GM18951 (cell line): ENCODE measurements around the gene CDS2.

Source experiments
- POLR2A ChIP-seq: IDR thresholded peaks from 4 replicates; pipeline ENCODE4 v1.6.1; 2011; ENCODE audit warnings: mild to moderate bottlenecking; ENCODE audit not compliant: insufficient read length, insufficient read depth; ENCODE audit errors: extremely low read depth
- in situ Hi-C: fragments of 300-500 bp; cut with MboI; formaldehyde crosslinking; loops from one replicate; pipeline ENCODE4 v1.12.0; 2022; ENCODE audit warnings: low sequenced_read_pairs, mixed read lengths, inconsistent platforms; ENCODE audit not compliant: unreplicated experiment

CDS2 gene

DNA sequence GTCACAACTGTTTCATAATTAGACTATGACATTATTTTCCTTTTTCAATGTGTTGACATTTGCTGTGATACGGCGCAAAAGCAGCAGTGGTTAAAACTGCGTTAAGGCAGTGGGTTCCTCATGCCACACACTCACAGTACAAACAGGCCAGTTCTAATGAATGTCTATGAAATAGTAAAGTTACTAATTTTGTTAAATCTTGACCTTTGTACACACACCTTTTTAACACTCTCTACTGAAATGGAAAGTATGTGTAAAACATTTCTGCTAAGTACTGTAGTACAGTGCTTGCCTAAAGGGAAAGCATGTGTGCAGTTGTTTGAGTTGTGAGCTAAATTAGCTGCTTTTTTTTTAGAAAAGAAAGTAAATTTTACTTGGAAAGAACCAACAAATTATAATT, 60.3 kb downstream of the CDS2 start:
- no peak for TF ChIP-seq POLR2A
- in situ Hi-C loops: loop anchor here (10.0 kb wide), 1 partner anchor 62 kb away; the partner anchor contains the start of gene CDS2

- TF ChIP-seq POLR2A: no peak
- in situ Hi-C loops: loop anchor here (10.0 kb wide), 1 partner anchor 64 kb away; the partner anchor contains the start of gene CDS2
These were observed 61.9 kb downstream of the CDS2 start for GRCh38 chr20:5188736-5189135.

DNA sequence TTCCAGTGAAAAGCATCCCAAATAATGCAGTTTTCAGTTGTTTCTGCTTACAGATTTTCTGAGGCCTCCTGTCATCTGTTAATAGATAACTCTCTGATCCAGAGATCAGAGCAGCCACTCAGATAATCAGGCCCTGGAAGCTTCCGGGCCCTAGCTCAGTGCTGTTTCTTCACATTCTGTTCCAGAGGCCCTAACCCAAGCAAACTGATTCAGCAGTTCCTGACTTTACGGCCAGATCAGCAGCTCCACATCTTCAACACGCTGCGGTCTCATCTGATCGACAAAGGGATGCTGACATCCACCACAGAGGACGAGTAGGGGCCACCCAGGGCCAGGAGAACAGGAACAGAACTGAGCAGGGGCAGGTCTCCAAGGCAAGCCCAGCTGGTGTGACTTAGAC, 63.1 kb downstream of the CDS2 start:
- no peak for TF ChIP-seq POLR2A
- in situ Hi-C loops: loop anchor here (10.0 kb wide), 1 partner anchor 65 kb away; the partner anchor contains the start of gene CDS2

DNA sequence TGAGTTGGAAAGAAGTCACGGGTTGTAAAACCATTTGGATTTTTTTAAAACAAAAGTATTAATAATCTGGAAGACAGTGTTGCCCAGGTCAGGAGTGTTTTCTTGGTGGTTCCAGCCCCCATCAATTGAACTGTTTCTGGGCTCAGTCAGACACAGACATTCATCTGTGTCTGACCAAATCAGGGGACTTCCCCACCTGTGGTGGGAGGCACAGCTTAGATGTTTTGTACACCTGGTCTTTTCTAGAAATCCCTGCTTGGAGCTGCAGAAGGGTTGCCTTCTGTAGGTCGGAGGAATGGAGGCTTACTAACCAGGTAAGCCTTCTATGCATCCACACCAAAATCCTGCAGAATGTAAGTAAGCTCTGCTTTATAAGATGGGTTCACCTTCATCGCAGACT, 63.6 kb downstream of the CDS2 start:
- in situ Hi-C loops: no loop called here
- no peak for TF ChIP-seq POLR2A

GRCh38 chr20:5191829-5192569, 65.2 kb downstream of the CDS2 start:
- in situ Hi-C loops: no loop called here
- no peak for TF ChIP-seq POLR2A

DNA sequence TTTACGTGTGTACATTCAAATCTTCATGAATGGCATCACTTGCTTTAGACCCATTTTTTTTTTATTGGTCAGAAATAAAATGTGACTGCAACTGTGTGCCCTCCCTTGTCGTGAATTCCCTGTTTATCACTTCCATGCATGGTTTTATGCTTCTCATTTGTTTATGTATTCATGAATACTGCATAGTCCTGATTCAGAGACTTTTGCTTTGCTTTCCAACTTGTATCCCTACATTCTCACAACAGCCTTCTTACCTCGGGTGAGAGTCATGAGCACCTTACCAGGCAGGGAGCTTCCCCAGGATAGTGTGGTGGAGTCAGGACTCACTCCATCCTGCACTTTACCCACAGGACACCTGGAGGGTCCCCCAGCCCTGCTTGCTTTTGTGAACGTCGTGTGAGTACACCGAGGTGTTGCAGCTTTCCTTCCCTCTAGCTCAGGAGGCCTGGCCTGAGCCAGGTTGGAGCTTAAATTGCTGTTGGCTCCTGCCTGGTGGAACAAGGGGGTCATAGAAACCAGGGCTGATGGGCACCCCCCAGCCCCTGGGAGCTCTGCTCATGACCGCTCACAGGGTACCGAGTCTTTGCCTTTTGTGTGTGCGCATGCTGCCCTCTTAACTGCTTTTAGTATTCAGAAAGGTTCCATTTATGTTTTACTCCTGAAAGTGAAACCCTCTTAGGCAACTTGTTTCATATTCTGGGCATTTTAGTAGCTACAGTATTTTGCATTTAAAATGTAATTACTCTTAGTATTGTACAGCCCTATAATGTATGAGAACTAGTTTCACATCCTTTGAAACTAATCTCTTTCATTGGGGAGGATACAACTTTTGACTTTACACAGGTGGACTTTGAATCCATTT, 66.0 kb downstream of the CDS2 start:
- in situ Hi-C loops: no loop called here
- TF ChIP-seq POLR2A: no peak

- no peak for TF ChIP-seq POLR2A
- in situ Hi-C loops: no loop called here
These were observed 68.8 kb downstream of the CDS2 start for GRCh38 chr20:5195655-5196054.

DNA sequence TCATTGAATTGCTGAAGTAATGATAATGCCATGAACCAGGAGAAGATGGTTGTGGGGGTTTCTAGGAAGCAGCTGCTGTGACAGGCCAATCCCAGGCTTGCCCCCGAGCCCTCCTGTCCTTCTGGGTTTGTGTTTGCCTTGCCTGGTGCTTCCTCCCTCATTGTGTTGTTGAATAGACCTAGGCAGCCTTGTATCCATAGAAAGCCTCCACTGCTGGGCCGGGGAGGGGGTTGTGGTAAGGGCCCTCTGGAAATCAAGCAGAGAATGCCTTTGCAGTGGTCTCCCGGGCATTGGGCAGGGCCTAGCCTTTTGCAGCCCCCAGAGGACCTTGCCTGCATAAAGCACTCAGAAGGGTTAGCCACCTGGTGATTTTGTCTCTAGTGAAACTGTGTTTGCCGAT, 69.3 kb downstream of the CDS2 start:
- TF ChIP-seq POLR2A: no peak
- in situ Hi-C loops: no loop called here

DNA sequence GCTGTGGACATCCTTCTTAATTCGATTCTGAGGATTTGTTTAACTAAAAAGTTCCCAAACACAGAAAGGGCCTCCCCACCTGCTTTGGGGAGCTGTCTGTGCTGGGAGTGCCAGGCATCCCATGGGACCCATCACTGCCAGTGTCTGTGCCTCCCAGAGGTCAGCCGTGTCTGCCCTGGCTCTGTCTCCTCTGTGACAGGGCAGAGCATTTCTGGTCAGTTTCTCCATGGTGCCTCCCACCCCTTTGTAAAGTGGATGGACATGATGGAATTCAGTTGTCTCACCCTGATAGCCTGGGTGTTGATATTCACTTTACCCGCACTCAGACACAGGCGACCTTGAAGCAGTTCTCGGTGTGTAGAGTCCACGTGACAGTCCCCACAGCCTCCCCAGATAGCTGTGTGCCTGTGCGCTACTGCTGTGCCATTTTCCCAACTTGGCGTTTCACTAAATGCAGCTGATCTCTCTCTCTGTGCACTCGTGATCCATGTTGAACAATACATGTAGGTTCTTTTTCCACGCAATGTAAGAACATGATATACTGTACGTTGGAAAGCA, 70.5 kb downstream of the CDS2 start:
- in situ Hi-C loops: no loop called here
- TF ChIP-seq POLR2A: no peak

DNA sequence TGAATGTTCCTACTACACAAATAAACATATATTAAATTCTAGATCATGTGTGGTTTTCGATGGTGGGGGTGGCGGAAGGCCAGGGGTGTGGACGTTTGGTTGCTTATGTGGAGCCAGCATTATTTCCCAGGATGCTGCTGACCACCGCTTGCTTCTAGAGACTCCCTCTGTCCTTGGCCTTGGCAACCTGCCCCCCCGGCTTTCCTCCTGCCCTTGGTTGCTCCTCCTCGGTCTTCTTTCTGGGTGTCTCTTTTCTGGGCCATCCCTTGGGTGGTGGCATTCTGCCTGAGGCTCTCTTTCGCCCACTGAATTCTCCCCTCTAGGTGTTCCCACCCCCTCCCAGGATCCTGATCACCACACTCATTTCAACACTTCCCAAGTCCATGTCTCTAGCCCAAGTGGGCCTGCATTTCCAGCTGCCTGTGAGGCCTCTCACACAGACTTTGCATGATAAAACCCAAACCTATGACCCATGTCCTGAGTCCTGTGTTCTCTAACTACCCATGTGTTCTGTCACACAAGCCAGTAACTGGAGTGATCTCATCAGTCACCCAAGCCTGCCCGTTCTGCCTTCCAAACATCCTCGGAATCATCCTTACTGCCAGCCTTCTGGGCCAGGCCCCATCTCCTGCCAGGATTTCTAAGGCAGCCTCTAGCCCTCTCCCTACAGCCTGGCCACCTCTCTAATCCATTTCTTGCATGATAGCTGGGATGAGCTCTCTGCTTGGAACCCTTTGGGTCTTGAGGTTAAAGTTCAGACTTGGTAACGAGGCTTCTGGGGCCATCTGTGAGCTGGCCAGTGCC, 71.2 kb downstream of the CDS2 start:
- TF ChIP-seq POLR2A: no peak
- in situ Hi-C loops: no loop called here

DNA sequence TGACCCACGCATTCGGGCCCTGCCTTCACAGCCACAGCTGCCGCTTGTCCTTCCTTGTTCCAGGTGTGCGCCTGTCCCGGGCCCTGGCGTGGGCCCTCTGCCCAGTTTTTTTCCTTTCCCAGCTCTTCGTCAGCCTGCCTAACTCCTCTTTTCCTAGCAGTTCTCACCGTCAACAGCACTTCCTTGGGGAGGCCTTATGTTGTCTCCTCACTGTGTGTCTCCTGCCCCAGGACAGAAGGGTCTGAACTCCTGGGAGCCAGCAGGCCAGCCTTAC, 71.8 kb downstream of the CDS2 start:
- TF ChIP-seq POLR2A: no peak
- in situ Hi-C loops: no loop called here

DNA sequence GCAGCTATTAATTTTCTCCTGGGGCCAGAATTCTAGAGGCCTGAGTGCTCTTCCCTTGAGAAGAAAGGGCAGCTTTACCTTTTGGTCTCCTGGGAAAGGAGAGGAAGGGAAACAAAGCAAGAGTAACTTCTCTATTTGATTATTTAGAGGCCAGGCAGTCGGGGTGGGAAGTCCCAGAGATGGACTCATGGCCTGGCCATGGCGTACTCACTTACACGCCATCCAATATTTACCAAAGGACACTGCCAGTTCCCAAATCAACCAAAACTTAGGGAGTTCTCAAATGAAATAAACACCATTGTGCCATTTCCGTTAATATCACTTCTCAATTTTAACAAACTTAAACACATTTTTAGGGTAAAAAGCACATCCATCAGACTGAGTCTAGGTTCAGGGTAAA, 76.6 kb downstream of the CDS2 start:
- in situ Hi-C loops: no loop called here
- no peak for TF ChIP-seq POLR2A
